Liver (tissue), 3 donors: ENCODE results near the gene DPP4.

Source experiments
- GABPA ChIP-seq, 2 donors: IDR thresholded peaks in 1 of 2; conservative IDR thresholded peaks in 1 of 2; 2 replicates each; pipeline ENCODE4 v1.6.1; 2016; ENCODE audit warnings: antibody characterized with exemption in 2 of 2, mild to moderate bottlenecking in 1 of 2, moderate library complexity in 1 of 2
- JUND ChIP-seq, 2 donors: IDR thresholded peaks; 2 replicates each; pipeline ENCODE4 v1.6.1; 2016; ENCODE audit warnings: antibody characterized with exemption in 2 of 2
- RAD21 ChIP-seq, 2 donors: IDR thresholded peaks; 2 replicates each; pipeline ENCODE4 v1.6.1; 2016; ENCODE audit warnings: antibody characterized with exemption in 2 of 2, mild to moderate bottlenecking in 2 of 2
- RXRA ChIP-seq, 2 donors: IDR thresholded peaks; 2 replicates each; pipeline ENCODE4 v1.6.1; 2017 to 2018; ENCODE audit warnings: antibody characterized with exemption in 2 of 2, mild to moderate bottlenecking in 1 of 2
- SP1 ChIP-seq: IDR thresholded peaks from 2 replicates; pipeline ENCODE4 v1.6.1; 2018; ENCODE audit warnings: antibody characterized with exemption, mild to moderate bottlenecking
- TAF1 ChIP-seq: conservative IDR thresholded peaks from 2 replicates; pipeline ENCODE4 v1.6.1; 2016; ENCODE audit warnings: antibody characterized with exemption, mild to moderate bottlenecking
- YY1 ChIP-seq: IDR thresholded peaks from 2 replicates; pipeline ENCODE4 v1.6.1; 2016; ENCODE audit warnings: antibody characterized with exemption, mild to moderate bottlenecking
- TF ChIP-seq, protein P1 (sequence below): fragments of 150-350 bp; IDR thresholded peaks from 2 replicates; pipeline ENCODE4 v1.5.1; 2017; ENCODE audit warnings: improper control_type of control experiment, low read depth, low read length; ENCODE audit not compliant: missing input control
- TF ChIP-seq, protein P2 (sequence below): IDR thresholded peaks from 2 replicates; pipeline ENCODE4 v1.6.1; 2016; ENCODE audit warnings: antibody characterized with exemption
- TF ChIP-seq, protein P3 (sequence below): IDR thresholded peaks from 2 replicates; pipeline ENCODE4 v1.6.1; 2016; ENCODE audit warnings: antibody characterized with exemption
- TF ChIP-seq, protein P4 (sequence below): IDR thresholded peaks from 2 replicates; pipeline ENCODE4 v1.6.1; 2016; ENCODE audit warnings: antibody characterized with exemption, mild to moderate bottlenecking
- TF ChIP-seq, protein P5 (sequence below): IDR thresholded peaks from 2 replicates; pipeline ENCODE4 v1.6.1; 2016; ENCODE audit warnings: antibody characterized with exemption
- donor health status: healthy.
- donor health status: healthy.

DNA sequence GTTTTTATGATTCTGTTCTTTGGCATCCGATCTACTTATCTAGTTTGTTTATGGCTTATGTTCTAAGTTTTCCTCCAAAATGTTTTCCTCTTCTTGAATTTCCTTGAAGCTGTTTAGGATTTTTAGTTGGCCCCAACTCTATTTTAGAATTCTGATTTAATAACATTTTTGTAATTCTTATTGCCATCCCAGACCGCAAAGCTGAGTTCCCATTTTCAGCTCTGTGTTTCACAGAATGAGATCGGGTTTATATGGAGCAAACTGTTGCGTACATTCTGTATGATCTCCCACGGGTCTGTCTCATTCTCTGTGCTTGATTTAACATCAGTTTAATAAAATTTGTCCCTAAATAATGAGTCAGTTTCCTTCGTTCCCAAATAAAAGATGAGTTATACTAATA, 59.3 kb downstream of the DPP4 start:
- TF ChIP-seq, protein P1, sequence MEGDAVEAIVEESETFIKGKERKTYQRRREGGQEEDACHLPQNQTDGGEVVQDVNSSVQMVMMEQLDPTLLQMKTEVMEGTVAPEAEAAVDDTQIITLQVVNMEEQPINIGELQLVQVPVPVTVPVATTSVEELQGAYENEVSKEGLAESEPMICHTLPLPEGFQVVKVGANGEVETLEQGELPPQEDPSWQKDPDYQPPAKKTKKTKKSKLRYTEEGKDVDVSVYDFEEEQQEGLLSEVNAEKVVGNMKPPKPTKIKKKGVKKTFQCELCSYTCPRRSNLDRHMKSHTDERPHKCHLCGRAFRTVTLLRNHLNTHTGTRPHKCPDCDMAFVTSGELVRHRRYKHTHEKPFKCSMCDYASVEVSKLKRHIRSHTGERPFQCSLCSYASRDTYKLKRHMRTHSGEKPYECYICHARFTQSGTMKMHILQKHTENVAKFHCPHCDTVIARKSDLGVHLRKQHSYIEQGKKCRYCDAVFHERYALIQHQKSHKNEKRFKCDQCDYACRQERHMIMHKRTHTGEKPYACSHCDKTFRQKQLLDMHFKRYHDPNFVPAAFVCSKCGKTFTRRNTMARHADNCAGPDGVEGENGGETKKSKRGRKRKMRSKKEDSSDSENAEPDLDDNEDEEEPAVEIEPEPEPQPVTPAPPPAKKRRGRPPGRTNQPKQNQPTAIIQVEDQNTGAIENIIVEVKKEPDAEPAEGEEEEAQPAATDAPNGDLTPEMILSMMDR: no peak
- TF ChIP-seq RAD21 (IDR thresholded peaks at IDR 0.05) (no peak), TAF1 (no peak), RXRA (IDR thresholded peaks at IDR 0.05) (no peak), YY1 (no peak), GABPA (IDR thresholded peaks at IDR 0.05 in 1 of 2, conservative IDR thresholded peaks at IDR 0.05 in 1 of 2) (no peak), JUND (IDR thresholded peaks at IDR 0.05) (no peak), SP1 (no peak)
- TF ChIP-seq, protein P2, sequence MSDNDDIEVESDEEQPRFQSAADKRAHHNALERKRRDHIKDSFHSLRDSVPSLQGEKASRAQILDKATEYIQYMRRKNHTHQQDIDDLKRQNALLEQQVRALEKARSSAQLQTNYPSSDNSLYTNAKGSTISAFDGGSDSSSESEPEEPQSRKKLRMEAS: no peak
- TF ChIP-seq, protein P3, sequence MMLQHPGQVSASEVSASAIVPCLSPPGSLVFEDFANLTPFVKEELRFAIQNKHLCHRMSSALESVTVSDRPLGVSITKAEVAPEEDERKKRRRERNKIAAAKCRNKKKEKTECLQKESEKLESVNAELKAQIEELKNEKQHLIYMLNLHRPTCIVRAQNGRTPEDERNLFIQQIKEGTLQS: no peak
- TF ChIP-seq, protein P4, sequence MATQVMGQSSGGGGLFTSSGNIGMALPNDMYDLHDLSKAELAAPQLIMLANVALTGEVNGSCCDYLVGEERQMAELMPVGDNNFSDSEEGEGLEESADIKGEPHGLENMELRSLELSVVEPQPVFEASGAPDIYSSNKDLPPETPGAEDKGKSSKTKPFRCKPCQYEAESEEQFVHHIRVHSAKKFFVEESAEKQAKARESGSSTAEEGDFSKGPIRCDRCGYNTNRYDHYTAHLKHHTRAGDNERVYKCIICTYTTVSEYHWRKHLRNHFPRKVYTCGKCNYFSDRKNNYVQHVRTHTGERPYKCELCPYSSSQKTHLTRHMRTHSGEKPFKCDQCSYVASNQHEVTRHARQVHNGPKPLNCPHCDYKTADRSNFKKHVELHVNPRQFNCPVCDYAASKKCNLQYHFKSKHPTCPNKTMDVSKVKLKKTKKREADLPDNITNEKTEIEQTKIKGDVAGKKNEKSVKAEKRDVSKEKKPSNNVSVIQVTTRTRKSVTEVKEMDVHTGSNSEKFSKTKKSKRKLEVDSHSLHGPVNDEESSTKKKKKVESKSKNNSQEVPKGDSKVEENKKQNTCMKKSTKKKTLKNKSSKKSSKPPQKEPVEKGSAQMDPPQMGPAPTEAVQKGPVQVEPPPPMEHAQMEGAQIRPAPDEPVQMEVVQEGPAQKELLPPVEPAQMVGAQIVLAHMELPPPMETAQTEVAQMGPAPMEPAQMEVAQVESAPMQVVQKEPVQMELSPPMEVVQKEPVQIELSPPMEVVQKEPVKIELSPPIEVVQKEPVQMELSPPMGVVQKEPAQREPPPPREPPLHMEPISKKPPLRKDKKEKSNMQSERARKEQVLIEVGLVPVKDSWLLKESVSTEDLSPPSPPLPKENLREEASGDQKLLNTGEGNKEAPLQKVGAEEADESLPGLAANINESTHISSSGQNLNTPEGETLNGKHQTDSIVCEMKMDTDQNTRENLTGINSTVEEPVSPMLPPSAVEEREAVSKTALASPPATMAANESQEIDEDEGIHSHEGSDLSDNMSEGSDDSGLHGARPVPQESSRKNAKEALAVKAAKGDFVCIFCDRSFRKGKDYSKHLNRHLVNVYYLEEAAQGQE: no peak
- TF ChIP-seq, protein P5, sequence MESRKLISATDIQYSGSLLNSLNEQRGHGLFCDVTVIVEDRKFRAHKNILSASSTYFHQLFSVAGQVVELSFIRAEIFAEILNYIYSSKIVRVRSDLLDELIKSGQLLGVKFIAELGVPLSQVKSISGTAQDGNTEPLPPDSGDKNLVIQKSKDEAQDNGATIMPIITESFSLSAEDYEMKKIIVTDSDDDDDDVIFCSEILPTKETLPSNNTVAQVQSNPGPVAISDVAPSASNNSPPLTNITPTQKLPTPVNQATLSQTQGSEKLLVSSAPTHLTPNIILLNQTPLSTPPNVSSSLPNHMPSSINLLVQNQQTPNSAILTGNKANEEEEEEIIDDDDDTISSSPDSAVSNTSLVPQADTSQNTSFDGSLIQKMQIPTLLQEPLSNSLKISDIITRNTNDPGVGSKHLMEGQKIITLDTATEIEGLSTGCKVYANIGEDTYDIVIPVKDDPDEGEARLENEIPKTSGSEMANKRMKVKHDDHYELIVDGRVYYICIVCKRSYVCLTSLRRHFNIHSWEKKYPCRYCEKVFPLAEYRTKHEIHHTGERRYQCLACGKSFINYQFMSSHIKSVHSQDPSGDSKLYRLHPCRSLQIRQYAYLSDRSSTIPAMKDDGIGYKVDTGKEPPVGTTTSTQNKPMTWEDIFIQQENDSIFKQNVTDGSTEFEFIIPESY: no peak
